CD4-positive, alpha-beta T cell treated with Interleukin-12 subunit alpha and Interleukin-12 subunit beta, for 1 hour (primary cell): ENCODE results near the gene PHRF1.

Experiments used
- DNase-seq: peaks from one replicate; pipeline ENCODE4 v3.0.0-alpha.2; 2020

Gene PHRF1

DNA sequence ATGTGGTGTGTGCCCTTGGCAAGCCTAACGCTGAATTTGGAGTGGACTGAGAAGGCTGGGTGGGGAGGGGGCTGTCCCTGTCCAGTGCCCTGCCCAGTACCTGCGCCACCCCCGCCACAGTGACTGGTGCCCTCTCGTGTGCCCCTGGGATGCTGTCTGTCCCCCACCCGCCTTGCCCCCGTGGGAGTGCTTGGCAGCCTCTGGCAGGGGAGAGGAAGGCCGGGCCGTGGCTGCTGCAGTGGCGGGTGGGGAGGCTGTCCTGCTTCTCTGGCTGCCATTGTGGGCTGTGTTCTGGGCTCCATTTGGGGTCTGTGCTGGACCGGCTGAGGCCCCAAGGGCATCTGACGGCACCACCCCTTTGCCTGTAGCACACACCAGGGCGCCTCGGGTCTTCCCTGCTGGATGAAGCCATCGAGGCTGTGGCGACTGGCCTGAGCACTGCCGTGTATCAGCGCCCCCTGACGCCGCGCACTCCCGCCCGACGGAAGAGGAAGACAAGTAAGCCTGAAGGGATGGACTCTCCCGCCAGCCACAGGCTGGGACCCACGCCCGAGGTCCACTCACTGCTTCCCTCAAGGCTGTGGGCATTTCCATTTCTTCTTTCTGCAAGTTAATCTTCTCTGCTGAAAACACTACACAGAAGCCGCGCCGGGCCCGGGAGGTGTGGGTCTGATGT lies 21.9 kb downstream of the PHRF1 start:
- DNase-seq: no peak

DNA sequence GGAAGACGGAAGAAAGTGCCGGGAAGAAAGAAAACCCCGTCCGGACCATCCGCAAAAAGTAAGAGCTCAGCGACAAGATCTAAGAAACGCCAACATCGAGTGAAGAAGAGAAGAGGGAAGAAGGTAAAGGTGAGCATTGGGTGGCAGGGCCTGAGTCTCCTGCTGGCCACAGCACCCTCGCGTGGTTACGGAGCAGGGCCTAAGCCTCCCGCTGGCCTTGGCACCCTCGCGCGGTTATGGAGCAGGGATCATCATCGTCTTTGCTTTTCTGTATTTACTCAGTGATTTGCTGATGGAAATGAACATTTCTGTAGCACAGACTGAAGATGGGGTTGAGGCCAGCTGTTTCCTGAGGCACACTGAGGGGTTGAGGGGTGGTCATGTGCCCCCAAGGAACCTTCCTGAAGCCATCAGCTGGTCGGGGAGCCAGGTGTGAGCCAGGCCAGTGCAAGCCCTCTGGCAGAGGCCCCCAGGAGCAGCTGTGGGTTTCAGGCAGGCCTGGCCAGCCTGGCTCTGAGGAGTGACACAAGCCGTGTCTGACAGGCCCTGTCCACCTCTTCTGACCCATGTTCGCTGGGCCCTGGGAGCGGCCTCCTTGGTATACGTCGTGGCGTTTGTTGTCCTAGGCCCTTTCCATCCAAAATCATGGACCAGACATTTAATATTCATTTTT lies 25.4 kb downstream of the PHRF1 start:
- DNase-seq: no peak

DNA sequence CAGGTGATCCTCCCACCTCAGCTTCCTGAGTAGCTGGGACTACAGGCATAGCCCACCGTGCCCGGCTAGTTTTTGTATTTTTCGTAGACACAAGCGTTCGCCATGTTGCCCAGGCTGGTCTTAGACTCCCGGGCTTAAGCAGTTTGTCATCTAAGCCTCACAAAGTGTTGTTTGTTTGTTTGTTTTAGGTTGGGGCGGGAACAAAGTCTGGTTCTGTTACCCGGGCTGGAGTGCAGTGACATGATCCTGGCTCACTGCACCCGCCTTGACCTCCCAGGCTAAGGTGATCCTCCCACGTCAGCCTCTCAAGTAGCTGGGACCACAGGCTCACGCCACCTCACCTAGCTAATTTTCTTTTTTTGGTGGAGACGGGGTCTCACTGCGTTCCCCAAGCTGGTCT lies 26.9 kb downstream of the PHRF1 start:
- no peak for DNase-seq

DNA sequence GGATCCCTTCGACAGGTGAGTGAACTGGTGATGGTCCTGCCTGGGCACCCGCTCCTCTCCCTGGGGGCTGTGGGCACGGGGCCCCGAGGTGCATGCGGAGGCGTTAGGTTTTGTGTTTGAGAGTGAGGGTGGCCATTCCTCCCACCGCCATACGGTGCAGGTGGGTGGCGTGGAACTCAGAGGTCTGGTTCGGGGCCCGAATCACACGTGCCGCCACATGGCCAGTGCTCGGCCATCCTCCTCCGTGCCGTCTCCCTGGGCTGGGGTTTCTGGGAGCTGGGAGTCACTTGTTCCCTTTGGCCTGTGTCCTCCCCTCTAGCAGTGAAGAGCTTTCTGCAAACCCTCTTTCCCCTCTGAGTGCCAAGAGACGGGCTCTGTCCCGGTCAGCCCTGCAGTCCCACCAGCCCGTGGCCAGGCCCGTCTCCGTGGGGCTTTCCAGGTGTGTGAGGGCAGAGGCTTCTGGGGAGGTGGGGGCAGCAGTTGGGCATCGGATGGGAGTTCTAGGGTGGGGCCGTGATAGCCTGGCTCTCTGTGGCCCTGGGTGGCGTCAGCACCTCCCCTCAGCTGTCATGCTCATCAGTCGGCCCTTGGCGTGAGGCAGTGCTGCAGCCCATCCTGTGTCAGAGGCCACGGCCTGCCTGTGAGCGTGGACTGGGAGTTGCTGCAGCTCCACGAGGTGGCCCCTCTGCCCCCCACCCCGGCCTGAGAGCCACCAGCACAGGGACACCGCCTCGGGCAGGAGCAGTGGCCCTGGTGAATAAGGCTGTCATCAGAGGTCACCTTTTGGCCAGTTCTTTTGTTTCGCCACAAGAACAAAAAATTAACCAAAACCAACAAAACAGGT lies 29.2 kb downstream of the PHRF1 start:
- no peak for DNase-seq

DNA sequence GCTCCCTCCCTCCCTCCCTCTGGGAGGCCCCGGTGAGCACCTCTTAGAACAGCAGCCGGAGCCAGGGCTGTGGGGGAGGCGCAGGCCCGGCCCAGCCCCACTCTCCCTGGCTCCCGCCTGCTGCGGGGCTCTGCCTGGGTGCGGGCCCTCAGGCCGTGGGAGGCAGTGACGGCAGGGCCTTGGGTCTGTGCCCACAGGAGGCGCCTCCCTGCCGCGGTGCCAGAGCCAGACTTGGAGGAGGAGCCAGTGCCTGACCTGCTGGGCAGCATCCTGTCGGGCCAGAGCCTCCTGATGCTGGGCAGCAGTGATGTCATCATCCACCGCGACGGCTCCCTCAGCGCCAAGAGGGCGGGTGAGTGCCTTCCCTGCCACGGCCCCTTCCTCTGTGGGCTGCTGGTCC lies 30.0 kb downstream of the PHRF1 start:
- DNase-seq: no peak

DNA sequence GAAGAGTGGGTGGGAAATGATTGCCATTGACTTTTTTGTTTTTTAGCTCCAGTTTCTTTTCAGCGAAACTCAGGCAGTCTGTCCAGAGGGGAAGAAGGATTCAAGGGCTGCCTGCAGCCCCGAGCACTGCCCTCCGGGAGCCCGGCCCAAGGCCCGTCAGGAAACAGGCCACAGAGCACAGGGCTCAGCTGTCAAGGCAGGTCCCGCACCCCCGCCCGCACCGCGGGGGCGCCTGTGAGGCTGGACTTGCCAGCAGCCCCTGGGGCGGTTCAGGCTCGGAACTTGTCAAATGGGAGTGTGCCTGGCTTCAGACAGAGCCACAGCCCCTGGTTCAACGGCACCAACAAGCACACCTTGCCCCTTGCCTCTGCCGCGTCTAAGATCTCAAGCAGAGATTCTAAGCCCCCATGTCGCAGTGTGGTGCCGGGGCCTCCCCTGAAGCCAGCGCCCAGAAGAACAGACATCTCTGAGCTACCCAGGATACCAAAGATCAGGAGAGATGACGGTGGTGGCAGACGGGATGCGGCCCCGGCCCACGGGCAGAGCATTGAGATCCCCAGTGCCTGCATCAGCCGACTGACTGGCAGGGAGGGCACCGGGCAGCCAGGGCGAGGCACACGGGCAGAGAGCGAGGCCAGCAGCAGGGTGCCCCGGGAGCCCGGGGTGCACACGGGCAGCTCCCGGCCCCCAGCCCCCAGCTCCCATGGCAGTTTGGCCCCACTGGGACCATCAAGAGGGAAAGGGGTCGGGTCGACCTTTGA lies 30.9 kb downstream of the PHRF1 start:
- DNase-seq: no peak

DNA sequence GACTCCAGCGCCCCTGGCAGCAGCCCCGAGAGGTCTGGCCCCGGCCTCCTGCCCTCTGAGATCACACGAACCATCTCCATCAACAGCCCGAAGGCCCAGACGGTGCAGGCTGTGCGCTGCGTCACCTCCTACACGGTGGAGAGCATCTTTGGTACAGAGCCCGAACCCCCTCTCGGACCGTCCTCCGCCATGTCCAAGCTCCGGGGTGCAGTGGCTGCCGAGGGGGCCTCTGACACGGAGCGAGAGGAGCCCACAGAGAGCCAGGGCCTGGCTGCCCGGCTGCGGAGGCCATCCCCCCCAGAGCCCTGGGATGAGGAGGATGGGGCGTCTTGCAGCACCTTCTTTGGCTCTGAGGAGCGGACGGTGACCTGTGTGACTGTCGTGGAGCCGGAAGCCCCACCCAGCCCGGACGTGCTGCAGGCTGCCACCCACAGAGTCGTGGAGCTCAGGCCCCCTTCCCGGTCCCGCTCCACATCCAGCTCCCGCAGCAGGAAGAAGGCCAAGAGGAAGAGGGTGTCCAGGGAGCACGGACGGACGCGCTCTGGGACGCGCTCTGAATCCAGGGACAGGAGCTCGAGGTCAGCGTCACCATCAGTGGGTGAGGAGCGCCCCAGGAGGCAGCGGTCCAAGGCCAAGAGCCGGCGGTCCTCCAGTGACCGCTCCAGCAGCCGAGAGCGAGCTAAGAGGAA lies 31.8 kb downstream of the PHRF1 start:
- no peak for DNase-seq

DNA sequence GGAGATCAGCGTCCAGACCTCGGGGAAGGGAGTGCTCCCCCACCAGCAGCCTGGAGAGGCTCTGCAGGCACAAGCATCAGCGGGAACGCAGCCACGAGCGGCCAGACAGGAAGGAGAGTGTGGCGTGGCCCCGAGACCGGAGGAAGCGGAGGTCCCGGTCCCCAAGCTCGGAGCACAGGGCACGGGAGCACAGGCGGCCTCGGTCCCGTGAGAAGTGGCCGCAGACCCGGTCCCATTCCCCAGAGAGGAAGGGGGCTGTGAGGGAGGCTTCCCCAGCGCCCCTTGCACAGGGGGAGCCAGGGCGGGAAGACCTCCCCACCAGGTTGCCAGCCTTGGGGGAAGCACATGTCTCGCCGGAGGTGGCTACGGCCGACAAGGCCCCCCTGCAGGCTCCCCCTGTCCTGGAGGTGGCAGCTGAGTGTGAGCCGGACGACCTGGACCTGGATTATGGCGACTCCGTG lies 32.6 kb downstream of the PHRF1 start:
- no peak for DNase-seq

DNA sequence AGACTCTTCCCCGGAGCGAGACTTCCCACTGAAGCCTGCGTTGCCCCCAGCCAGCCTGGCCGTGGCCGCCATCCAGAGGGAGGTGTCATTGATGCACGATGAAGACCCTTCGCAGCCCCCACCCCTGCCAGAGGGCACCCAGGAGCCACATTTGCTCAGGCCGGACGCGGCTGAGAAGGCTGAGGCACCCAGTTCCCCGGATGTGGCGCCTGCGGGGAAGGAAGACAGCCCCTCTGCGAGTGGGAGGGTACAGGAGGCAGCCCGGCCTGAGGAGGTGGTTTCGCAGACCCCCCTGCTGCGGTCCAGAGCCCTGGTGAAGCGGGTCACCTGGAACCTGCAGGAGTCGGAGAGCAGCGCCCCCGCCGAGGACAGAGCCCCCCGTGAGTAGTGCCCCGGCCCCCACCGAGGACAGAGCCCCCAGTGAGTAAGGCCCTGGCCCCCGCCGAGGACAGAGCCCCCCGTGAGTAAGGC lies 33.1 kb downstream of the PHRF1 start:
- no peak for DNase-seq

DNA sequence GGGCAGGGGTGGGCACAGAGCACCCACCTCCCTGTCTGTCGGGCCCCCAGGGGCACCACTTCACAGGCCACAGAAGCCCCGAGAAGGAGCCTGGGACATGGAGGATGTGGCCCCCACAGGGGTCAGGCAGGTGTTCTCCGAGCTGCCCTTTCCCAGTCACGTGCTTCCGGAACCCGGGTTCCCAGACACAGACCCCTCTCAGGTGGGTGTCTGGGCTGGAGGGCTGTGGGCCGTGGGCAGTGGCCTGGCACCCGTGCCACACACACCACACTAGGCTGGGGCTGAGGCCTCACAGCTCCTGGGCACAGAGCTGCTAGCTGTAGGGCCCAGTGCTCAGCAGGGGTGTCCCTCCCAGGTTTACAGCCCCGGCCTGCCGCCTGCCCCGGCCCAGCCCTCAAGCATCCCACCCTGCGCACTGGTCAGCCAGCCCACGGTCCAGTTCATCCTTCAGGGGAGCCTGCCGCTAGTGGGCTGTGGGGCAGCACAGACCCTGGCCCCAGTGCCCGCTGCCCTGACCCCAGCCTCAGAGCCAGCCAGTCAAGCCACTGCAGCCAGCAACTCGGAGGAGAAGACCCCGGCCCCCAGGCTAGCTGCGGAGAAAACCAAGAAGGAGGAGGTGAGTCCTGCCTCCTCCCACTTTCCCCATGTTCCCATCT lies 34.0 kb downstream of the PHRF1 start:
- DNase-seq: no peak

DNA sequence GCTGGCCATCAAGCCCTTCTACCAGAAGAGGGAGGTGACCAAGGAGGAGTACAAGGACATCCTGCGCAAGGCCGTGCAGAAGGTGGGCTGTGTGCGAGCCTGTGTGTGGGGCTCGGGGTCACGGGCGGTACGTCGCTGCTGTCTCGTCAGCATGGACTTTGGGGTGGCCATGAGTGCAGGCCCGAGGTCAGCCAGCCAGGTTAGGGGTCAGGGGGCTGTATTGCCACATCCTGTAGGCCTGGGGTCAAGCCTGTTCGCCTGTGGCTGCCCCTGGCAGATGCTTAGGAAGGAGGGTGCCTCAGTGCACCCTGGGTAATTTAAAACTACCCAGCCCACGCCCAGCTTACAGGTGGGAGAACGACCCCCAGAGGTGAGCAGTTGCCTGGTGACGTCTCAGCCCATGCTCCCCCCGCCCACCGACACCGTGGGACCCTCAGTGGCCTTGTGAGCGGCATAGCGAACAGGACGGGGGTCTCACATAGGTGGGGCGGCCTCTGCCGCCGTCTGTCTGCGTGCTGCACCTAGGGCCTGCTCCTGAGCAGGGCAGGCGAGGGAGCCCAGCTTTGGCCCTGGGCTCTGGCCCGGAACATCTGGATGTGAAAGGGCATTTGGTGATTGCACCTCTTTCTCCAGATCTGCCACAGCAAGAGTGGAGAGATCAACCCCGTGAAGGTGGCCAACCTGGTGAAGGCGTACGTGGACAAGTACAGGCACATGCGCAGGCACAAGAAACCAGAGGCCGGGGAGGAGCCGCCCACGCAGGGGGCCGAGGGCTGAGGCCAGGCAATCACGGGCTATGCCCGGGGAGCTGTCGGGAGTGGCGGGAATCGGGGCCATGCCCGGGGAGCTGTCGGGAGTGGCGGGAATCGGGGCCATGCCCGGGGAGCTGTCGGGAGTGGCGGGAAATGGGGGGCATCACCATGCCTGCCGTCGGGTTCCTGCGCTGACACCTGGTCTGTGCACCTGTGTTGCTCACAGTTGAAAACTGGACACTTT lies 35.0 kb downstream of the PHRF1 start:
- DNase-seq: no peak

DNA sequence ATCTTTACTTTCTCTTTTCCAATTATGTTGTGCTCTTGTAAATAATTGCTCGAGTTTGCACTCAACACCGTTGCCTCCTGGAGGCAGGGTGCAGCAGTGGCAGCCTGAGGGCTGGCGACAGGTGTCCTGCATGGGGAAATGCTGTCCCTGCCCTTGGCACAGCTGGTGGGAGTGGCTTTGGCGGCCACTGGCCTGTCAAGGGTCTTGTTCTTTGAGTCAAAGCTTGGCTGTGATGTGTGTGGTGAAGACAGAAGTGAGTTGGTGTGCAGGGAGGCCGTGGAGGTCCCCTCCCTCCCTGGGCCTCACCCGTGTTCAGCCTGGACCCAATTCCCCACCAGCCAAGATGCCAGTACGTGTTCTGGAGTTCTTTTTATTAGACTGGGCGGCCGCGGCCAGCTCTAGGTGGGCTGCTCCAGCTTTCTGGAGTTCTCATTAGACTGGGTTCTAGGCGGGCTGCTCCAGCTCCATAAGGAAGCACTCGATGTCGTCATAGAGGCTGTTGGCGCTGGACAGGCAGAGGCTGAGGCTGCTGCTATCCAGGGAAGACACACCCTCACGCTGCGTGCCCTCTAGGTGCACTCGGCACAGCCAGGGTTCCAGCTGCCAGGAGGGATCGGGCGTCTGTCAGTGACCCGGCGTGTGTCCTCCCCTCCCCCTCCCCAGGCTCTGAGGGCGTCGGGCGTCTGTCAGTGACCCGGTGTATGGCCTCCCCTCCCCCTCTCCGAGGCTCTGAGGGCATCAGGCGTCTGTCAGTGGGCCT lies 36.1 kb downstream of the PHRF1 start:
- no peak for DNase-seq

DNA sequence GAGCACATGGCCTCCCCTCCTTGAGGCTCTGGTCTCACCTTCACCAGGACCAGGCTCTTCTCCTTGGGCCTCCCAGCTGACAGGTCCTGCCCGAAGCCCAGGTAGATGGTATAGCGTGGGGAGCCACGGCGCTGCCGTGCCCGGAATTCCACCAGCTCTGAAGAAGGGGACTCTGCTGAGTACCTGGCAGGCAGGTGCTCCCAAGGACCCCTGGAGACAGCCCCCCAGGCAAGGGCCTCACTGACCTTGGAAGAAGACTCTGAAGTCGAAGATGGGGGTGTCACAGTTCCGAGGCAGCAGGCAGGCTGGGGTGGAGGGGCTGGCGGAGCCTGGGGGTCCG lies 36.7 kb downstream of the PHRF1 start:
- no peak for DNase-seq

DNA sequence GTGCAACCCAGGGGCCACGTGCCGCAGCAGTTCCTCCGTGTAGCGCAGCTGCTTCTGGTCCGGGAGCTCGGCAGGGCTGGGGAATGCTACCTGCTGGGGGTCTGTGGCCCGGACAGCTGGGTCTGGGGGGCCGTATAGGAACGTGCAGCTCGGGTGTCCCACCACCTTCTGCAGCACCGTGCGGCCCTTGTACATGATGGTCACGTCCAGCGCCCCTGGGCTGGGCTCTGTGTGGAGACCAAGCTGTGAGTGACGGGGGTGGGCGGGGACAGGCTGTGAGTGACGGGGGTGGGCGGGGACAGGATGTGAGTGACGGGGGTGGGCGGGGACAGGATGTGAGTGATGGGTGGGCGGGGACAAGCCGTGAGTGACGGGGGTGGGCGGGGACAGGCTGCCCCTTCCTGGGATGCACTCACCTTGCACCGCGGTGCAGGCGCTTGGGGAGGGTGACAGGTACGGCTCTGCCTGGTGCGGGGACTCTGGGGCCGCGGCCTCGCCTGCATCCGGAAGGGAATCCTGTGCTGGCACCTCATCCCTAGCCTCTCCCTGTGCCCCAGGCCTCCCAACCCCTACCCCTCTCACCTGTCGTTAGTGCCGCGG lies 37.2 kb downstream of the PHRF1 start:
- DNase-seq: peak; percentile 78

DNA sequence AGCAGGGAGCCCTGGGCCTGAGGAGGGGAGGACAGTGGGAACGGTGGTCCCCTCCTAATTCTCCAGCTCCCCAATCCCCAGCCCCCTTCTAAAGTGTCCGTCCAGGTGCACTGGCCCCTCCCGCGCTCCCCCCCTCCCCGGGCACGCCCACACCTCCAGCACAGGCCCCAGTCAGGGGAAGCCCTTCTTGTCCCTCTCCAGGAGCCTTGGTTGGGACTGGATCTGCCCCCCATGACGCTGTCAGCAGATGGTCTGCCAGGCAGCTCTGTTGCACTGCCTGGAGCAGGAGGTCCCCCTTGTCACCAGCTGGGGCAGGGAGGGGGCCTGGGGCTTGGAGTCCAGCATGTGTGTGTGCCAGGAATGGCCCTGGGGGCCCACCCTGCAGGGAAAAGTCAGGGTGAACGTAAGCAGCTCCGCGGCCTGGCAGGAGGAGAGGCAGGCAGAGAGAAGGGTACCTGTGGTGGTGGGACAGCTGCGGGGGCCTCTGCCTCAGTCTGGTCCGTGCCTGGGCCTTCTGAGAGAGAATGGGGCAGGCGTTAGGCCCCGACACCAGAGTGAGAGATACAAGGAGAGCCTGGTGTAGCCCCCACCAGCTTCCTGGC lies 37.9 kb downstream of the PHRF1 start:
- DNase-seq: no peak

DNA sequence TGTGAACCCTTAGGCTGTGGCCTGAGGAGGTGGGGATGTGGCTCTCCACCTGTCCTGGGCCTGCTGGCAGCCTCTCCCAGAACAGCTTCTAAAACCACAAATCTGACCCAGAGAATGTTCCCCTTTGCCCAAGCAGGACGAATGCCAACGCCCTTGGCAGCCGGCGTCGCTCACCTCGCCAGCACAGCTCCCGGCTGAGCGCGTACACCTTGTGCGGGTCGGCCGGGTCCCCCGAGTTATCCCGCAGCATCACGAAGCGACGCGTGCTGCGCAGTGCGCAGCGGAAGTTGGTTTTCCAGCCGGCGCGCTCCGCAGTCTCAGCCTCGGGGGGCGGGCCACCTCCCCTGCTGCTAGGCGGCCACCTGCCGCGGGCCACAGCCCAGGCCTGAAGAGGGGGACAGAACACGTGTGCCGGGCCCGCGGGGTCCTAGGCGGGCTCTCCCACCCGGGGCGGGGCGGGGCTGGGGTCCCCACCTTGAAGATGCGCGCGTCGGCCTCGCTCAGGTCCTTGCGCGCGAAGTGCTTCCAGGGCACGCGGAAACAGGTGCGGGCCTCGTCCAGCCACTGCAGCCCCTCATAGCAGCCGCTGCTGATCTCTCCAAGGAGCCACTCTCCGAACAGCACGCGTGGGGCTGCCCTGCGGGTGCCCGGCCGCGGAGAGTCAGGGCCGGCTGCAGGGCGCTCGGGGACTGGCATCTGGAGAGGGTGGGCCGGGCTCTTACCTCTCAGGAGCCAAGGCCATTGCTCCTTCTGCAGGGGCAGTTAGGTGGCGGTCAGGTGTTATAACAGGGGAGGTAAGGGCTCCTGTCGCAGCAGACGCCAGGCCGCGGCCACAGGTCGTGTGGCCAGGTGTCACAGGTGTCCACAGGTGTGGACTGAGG lies 38.6 kb downstream of the PHRF1 start:
- DNase-seq: no peak

DNA sequence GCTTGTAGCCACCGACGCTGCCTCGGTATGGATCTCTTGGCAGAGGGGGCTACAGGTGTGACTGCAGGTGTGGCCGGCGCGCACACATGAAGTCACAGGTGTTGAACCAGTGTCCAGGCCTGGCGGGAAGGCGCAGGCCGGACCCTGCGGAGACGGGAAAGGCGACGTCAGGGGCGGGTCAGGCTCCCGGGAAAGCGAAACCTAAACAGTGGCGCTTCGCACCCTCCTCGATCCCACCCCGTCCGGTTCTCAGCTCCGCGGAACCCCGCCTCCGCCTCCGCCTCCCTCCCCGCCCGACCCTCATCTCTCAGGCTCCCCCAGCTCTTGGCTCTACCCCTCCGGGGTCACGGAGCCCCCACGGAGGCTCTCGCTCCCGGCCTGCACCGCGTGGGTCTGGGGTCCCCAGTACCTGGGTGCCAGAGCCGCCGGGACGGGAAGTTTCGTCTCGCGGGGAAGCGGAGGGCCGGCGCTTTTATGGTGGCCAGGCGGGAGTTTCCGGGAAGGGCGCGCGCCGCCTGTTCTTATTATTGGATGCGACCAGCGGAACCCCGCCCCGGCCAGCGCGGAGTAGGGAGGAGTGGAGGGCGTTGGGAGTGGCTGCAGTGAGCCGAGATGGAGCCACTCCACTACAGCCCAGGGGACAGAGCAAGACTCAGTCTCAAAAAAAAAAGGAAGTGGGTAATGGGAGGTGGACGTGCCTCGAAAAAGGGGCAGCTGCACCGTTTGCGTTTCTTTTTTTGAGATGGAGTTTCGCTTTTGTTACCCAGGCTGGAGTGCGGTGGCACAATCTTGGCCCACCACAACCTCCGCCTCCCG lies 39.4 kb downstream of the PHRF1 start, which contains the start of gene IRF7:
TSS of gene IRF7 (minus strand) at position 447 of the 816 bp plus-strand sequence. CDS start 586 bp downstream, outside the sequence.
- DNase-seq: peak; percentile 88
